Measurements from ENCODE around the gene PPME1. TPM values are rescaled to one million over a fixed set of nuclear protein-coding genes. Genes with fewer than 3 reads are reported as not detected.

The PPME1 gene
- total RNA-seq, 2 experiments from 2014 or later: 28.6 to 28.8 TPM

DNA sequence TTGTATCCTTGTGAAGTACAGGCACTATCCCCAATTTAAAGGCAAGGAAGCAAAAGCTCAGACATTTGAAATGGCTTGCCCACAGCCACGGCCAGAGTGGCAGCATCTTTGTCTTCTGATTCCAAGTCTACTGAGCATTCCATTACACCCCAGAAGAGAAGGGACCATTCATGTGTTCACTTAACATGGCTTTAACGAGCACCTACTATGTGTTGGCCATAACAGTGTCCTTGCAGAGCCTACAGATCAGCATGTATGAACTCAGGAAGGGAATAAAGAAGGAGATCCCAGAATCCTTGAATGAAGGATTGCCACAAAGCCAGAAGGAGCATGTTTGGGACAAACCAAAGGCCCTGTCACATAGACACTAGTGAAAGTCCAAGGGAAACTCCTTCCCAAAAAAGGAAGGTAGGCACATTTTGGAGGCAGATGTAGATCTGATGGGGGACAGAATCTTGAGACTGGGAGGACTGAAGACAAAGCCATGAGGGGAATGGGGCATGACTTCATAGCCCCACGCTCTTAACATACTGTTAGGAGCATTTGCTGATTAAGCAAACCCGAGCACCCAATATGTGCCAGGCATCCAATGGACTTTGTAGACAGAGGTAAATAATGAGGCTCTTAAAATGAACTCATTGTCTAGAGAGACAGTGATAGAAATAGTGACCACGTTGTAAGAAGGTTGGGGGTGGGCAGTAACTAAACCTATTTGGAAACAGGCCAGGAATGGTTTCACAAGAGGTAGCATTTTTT lies 85.5 kb downstream of the PPME1 start:
- ChIA-PET POLR2A (interaction anchor here (1.0 kb wide), 1 partner anchor 17 kb away, joined by 3 read pairs; no protein-coding TSS in a partner anchor), CTCF (ENCODE audit: unreplicated experiment) (interaction anchor here (1.4 kb wide), 1 partner anchor 86 kb away, joined by 3 read pairs; the partner anchor contains the start of genes C2CD3 and PPME1)
- H2AFZ ChIP-seq (ENCODE audit: low read length): no peak overlapping the region
- TF ChIP-seq, protein P1, sequence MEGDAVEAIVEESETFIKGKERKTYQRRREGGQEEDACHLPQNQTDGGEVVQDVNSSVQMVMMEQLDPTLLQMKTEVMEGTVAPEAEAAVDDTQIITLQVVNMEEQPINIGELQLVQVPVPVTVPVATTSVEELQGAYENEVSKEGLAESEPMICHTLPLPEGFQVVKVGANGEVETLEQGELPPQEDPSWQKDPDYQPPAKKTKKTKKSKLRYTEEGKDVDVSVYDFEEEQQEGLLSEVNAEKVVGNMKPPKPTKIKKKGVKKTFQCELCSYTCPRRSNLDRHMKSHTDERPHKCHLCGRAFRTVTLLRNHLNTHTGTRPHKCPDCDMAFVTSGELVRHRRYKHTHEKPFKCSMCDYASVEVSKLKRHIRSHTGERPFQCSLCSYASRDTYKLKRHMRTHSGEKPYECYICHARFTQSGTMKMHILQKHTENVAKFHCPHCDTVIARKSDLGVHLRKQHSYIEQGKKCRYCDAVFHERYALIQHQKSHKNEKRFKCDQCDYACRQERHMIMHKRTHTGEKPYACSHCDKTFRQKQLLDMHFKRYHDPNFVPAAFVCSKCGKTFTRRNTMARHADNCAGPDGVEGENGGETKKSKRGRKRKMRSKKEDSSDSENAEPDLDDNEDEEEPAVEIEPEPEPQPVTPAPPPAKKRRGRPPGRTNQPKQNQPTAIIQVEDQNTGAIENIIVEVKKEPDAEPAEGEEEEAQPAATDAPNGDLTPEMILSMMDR (conservative IDR thresholded peaks at IDR 0.05; ENCODE audit: low read length): no peak
- no peak for TF ChIP-seq EZH2phosphoT487 (IDR thresholded peaks at IDR 0.05; ENCODE audit: borderline replicate concordance, low read depth, low read length)
- peaks cover 13% of the 10 kb centered on the region; the same call in 1 of the 2 replicates for H3K36me3 ChIP-seq (ENCODE audit: insufficient read depth, low read length)
- H3K9me2 ChIP-seq (ENCODE audit: insufficient read depth, low read length): no peaks in the 10 kb centered on the region
- H3K4me3 ChIP-seq (ENCODE audit: low read depth, low read length, poor library complexity, severe bottlenecking): no peak overlapping the region
- H3K4me1 ChIP-seq (ENCODE audit: insufficient read depth, low read length, poor library complexity, severe bottlenecking): no peaks in the 10 kb centered on the region
- BruUV-seq (replicated peaks): no TSS peak
- H3K4me2 ChIP-seq (ENCODE audit: low read length): no peak overlapping the region
- DNase-seq (ENCODE audit: low spot score): no peak
- no peaks in the 10 kb centered on the region; the same call in 1 of the 2 replicates for H3K9me3 ChIP-seq (ENCODE audit: low read length)
- H3K79me2 ChIP-seq (ENCODE audit: insufficient read depth, low read depth, low read length): no peaks in the 10 kb centered on the region
- intact Hi-C loops (cut with micrococcal nuclease; ENCODE audit: unreplicated experiment): loop anchor here (1.0 to 5.0 kb wide), 2 partner anchors 191 to 292 kb away; no protein-coding TSS in a partner anchor
- H4K20me1 ChIP-seq (ENCODE audit: insufficient read depth, low read length): no peaks in the 10 kb centered on the region
- no peak overlapping the region for H3K27ac ChIP-seq (ENCODE audit: low read depth, low read length, poor library complexity, severe bottlenecking)

GRCh38 chr11:74257959-74258553 lies 87.0 kb downstream of the PPME1 start:
- intact Hi-C loops (cut with micrococcal nuclease; ENCODE audit: unreplicated experiment): loop anchor here (5.0 kb wide), 1 partner anchor 189 kb away; no protein-coding TSS in a partner anchor
- peaks cover 9% of the 10 kb centered on the region; the same call in 1 of the 2 replicates for H3K36me3 ChIP-seq (ENCODE audit: insufficient read depth, low read length)
- no TSS peak for BruUV-seq (replicated peaks)
- POLR2A ChIA-PET: interaction anchor here (0.9 kb wide), 1 partner anchor 125 kb away, joined by 3 read pairs; no protein-coding TSS in a partner anchor
- no peak overlapping the region for H2AFZ ChIP-seq (ENCODE audit: low read length)
- no peak for TF ChIP-seq EZH2phosphoT487 (IDR thresholded peaks at IDR 0.05; ENCODE audit: borderline replicate concordance, low read depth, low read length)
- TF ChIP-seq, protein P1 (conservative IDR thresholded peaks at IDR 0.05; ENCODE audit: low read length): no peak
- H3K9me3 ChIP-seq (ENCODE audit: low read length): no peaks in the 10 kb centered on the region; the same call in 1 of the 2 replicates
- no peak for DNase-seq (ENCODE audit: low spot score)
- H3K4me1 ChIP-seq (ENCODE audit: insufficient read depth, low read length, poor library complexity, severe bottlenecking): no peaks in the 10 kb centered on the region
- H3K4me2 ChIP-seq (ENCODE audit: low read length): no peak overlapping the region
- H3K4me3 ChIP-seq (ENCODE audit: low read depth, low read length, poor library complexity, severe bottlenecking): no peak overlapping the region
- CTCF ChIA-PET (ENCODE audit: unreplicated experiment): no interaction called here
- no peak overlapping the region for H3K27ac ChIP-seq (ENCODE audit: low read depth, low read length, poor library complexity, severe bottlenecking)
- no peaks in the 10 kb centered on the region for H3K9me2 ChIP-seq (ENCODE audit: insufficient read depth, low read length)
- no peaks in the 10 kb centered on the region for H3K79me2 ChIP-seq (ENCODE audit: insufficient read depth, low read depth, low read length)
- H4K20me1 ChIP-seq (ENCODE audit: insufficient read depth, low read length): no peaks in the 10 kb centered on the region
